WERI-Rb-1 (cell line): ENCODE measurements around the gene SURF1.

Source experiments
- DNase-seq: peaks from one replicate; pipeline ENCODE4 v3.0.0-alpha.2; 2020
- H3K27ac ChIP-seq: fragments of 250-450 bp; sonication (Bioruptor Pico); 2 replicates; pipeline ENCODE4 v1.5.1; 2020; ENCODE audit warnings: mild to moderate bottlenecking, moderate library complexity
- H3K27me3 ChIP-seq: fragments of 250-450 bp; sonication (Bioruptor Pico); 2 replicates; pipeline ENCODE4 v1.5.1; 2021; ENCODE audit warnings: mild to moderate bottlenecking, low read depth, moderate library complexity; ENCODE audit not compliant: insufficient read depth, severe bottlenecking
- H3K36me3 ChIP-seq: fragments of 250-450 bp; sonication (Bioruptor Pico); 2 replicates; pipeline ENCODE4 v1.5.1; 2020; ENCODE audit warnings: mild to moderate bottlenecking, moderate library complexity
- H3K4me3 ChIP-seq: 2 replicates; pipeline ENCODE4 v1.5.1; 2011; ENCODE audit warnings: low read depth, mild to moderate bottlenecking, control low read depth, low read length
- H3K9me3 ChIP-seq: fragments of 250-450 bp; sonication (Bioruptor Pico); 2 replicates; pipeline ENCODE4 v1.5.1; 2021; ENCODE audit warnings: mild to moderate bottlenecking, moderate library complexity; ENCODE audit not compliant: severe bottlenecking
- TF ChIP-seq, protein P1 (sequence below): IDR thresholded peaks from 2 replicates; pipeline ENCODE4 v1.5.1; 2011; ENCODE audit warnings: low read depth, mild to moderate bottlenecking, control low read depth, inconsistent platforms, low read length

SURF1 gene

DNA sequence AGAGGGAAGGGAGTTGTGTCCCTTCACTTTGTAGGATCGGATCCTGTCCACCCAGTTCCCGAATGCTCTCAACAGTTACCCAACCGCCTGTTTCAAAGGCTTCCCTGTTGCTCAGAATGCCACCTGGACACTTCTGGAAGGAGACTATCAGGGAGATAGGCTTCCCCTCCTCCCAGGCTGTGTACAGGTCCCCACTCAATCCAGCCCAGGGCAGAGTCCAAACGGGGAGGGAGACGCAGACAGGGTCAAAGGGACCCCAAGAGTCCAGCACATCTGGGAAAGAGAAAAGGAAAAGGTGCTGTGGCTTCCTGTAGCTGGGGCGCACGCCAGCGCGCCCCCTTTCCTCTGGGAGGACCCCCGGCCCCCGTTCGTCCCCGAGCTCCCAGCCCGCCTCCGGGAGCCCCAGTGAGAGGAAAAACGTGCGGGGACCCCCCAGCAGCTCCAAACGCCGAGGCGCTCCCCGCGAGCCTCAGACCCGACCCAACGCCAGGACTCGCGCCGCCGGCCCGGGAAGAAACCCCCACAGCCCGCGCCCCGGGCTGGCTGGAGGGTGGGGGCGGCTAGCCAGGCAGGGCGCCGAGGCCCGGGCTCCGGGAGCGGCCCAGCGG is 18.9 kb upstream of the SURF1 start:
- peaks cover 32% of the 10 kb centered on the region for H3K36me3 ChIP-seq
- peak overlapping the region; percentile 94 for H3K27ac ChIP-seq
- no peaks in the 10 kb centered on the region for H3K27me3 ChIP-seq
- peak; percentile 47 for DNase-seq
- TF ChIP-seq, protein P1, sequence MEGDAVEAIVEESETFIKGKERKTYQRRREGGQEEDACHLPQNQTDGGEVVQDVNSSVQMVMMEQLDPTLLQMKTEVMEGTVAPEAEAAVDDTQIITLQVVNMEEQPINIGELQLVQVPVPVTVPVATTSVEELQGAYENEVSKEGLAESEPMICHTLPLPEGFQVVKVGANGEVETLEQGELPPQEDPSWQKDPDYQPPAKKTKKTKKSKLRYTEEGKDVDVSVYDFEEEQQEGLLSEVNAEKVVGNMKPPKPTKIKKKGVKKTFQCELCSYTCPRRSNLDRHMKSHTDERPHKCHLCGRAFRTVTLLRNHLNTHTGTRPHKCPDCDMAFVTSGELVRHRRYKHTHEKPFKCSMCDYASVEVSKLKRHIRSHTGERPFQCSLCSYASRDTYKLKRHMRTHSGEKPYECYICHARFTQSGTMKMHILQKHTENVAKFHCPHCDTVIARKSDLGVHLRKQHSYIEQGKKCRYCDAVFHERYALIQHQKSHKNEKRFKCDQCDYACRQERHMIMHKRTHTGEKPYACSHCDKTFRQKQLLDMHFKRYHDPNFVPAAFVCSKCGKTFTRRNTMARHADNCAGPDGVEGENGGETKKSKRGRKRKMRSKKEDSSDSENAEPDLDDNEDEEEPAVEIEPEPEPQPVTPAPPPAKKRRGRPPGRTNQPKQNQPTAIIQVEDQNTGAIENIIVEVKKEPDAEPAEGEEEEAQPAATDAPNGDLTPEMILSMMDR, result peak; percentile 44
- peak overlapping the region; percentile 78 for H3K4me3 ChIP-seq
- H3K9me3 ChIP-seq, result peaks cover 10% of the 10 kb centered on the region

DNA sequence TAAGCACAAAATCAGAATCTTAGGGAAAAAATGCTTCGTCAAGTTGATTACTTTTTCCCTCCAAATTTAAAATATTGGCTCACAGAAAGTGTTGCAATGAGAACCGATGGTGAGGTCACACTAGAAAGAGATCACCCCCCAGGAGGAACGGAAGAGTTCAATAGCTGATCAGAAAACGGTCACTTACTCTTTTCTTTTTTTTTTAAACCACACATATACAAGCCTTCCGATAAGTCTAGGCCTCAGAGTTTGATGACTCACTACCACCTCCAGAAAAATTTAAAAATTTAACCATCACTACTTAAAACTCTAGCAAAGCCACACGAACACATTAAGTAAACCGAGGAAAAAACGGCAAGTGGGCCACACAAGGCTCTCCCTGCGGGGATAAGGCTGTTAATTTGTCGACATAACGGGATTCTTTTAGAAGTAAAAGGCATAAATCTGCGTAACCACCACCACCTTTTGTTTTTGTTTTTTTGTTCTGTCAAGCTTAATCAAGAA is 18.4 kb upstream of the SURF1 start:
- peak overlapping the region; percentile 78 for H3K4me3 ChIP-seq
- TF ChIP-seq, protein P1, result no peak
- peaks cover 10% of the 10 kb centered on the region for H3K9me3 ChIP-seq
- peaks cover 36% of the 10 kb centered on the region for H3K36me3 ChIP-seq
- H3K27ac ChIP-seq, result peak overlapping the region; percentile 94
- no peak for DNase-seq
- no peaks in the 10 kb centered on the region for H3K27me3 ChIP-seq

DNA sequence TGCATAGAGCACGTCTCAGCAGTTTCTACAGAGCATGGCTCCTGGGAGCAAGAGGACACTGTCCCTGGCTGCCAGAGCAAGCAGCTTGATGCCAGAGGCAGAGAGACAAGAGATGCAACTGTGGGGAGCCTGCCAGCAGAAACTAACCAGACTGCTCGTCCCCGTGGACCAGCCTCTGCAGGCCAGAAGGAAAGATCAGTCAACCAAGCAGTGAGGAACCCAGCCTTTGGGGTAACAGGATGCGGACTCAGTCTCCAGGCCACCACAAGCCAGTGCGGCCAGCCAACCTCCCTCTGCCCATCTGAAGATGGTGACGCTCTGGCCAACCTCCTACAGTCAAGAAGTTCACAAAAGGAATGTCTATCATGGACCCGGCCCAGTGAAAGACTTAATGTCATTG is 15.9 kb upstream of the SURF1 start:
- H3K27me3 ChIP-seq, result no peaks in the 10 kb centered on the region
- H3K27ac ChIP-seq, result no peak overlapping the region
- no peaks in the 10 kb centered on the region for H3K9me3 ChIP-seq
- H3K36me3 ChIP-seq, result peaks cover 51% of the 10 kb centered on the region
- H3K4me3 ChIP-seq, result no peak overlapping the region
- DNase-seq, result no peak
- TF ChIP-seq, protein P1, result no peak

DNA sequence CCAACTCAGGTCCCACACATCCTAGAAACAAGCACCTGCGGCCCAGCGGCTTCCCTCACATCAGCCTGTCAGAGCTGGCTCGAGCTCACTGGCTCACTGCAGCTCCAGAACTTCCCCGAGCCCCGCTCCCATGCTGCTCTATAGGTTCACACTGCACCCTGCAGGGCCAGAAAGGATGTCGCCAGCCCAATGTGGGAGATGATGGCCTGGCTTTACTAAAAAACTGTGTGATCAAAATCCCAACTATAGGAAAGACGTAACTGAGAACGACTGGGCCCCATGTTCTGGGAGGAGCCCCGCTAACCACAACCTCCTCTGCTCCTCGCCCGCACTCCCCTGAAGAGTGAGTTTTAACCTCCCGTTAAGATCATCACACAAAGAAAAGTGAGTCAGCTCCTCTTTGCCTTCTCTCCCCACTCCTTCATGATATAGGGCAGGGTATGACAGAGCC is 15.0 kb upstream of the SURF1 start:
- TF ChIP-seq, protein P1, result 0 out of 2 replicates have a peak, but pooled peaks have one; percentile 10
- no peak for DNase-seq
- no peak overlapping the region for H3K27ac ChIP-seq

DNA sequence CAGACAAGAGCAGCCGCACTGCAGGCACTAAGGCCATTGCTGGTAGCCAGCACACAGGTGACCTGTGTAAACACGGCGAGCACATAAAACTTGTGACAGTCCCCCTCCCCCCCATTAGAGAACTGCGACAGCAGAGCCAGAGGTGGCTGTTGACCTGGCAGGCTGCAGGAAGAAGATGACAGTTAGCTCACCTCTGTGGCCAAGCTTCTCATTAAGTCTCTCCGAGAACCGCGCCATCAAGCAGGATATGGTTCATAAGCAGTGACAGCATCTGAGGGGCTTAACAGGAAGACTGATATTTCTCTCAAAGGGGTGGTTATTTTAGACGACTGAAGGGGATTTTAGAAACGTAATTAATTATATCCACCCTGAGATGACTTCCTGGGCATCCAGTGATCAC is 14.4 kb upstream of the SURF1 start:
- no peak overlapping the region for H3K27ac ChIP-seq

More for the DNA sequence above, 15.0 kb upstream of the SURF1 start:
- H3K4me3 ChIP-seq, result no peak overlapping the region
- peaks cover 60% of the 10 kb centered on the region for H3K36me3 ChIP-seq
- no peaks in the 10 kb centered on the region for H3K27me3 ChIP-seq
- no peaks in the 10 kb centered on the region for H3K9me3 ChIP-seq

More for the DNA sequence above, 14.4 kb upstream of the SURF1 start:
- no peak overlapping the region for H3K4me3 ChIP-seq
- DNase-seq, result no peak
- peaks cover 65% of the 10 kb centered on the region for H3K36me3 ChIP-seq
- no peaks in the 10 kb centered on the region for H3K27me3 ChIP-seq
- TF ChIP-seq, protein P1, result no peak
- H3K9me3 ChIP-seq, result no peaks in the 10 kb centered on the region
